22Rv1 (cell line): ENCODE data around the gene THADA.
A peak's percentile ranks its signal among the peaks of the same experiment; 100 is the strongest.
"Not testable (repeated sequence)": the region's sequence is repeated elsewhere in the genome, so short reads cannot be mapped to it uniquely, and the experiment has no call there.

ENCODE experiments used
- H3K27ac ChIP-seq: fragments of 450-650 bp; 2 replicates; pipeline ENCODE4 v1.5.1; 2017
- ZFX ChIP-seq: fragments of 450-650 bp; IDR thresholded peaks from 2 replicates; pipeline ENCODE4 v1.6.1; 2017; ENCODE audit warnings: antibody characterized with exemption, borderline replicate concordance
- TF ChIP-seq, protein P1 (sequence below): fragments of 450-650 bp; IDR thresholded peaks from 2 replicates; pipeline ENCODE4 v1.5.1; 2017; ENCODE audit warnings: mild to moderate bottlenecking

THADA gene

DNA sequence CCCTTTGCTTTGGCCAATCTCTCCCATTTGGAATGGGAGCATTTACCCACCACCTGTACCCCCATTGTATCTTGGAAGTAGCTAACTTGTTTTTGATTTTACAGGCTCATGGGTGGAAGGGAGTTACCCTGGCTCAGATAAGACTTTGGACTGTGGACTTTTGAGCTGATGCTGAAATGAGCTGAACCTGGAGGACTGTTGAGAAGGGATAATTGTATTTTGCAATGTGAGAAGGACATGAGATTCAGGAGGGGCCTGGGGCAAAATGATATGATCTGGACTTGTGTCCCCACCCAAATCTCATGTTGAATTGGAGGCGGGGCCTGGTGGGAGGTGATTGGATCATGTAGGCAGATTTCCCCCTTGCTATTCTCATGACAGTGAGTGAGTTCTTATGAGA, 310.9 kb downstream of the THADA start:
- no peak overlapping the region for H3K27ac ChIP-seq
- TF ChIP-seq, protein P1, sequence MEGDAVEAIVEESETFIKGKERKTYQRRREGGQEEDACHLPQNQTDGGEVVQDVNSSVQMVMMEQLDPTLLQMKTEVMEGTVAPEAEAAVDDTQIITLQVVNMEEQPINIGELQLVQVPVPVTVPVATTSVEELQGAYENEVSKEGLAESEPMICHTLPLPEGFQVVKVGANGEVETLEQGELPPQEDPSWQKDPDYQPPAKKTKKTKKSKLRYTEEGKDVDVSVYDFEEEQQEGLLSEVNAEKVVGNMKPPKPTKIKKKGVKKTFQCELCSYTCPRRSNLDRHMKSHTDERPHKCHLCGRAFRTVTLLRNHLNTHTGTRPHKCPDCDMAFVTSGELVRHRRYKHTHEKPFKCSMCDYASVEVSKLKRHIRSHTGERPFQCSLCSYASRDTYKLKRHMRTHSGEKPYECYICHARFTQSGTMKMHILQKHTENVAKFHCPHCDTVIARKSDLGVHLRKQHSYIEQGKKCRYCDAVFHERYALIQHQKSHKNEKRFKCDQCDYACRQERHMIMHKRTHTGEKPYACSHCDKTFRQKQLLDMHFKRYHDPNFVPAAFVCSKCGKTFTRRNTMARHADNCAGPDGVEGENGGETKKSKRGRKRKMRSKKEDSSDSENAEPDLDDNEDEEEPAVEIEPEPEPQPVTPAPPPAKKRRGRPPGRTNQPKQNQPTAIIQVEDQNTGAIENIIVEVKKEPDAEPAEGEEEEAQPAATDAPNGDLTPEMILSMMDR, result no peak
- TF ChIP-seq ZFX, result no peak

DNA sequence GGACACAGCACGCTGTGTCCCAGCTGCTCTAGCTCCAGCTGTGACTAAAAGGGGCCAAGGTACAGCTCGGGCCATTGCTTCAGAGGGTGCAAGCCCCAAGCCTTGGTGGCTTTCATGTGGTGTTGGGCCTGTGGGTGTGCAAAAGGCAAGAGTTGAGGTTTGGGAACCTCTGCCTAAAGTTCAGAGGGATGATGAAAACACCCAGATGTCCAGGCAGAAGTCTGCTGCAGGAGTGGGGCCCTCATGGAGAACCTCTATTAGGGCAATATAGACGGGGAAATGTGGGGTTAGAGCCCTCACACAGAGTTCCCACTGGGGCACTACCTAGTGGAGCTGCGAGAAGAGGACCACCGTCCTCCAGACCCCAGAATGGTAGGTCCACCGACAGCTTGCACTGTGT, 311.5 kb downstream of the THADA start:
- not testable (repeated sequence) for H3K27ac ChIP-seq

DNA sequence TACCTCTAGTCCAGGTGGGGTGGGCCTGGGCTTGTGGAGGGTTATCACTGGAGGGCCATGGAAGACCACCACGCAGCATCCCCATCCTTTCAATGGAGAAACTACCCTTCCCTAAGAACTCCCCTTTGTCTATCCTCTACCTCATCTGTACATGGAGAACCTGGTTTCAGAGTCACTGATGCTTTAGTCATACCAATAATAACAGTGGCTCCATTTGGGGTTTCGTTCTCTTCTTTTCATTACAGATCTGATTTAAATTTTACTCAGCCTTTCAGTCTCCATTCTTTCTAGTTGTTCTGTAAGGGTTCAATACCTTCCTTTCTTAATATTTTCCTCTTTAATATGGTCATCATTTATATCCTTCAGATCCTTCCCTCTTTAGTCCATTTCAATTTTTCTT, 314.8 kb downstream of the THADA start:
- TF ChIP-seq, protein P1, result no peak
- no peak for TF ChIP-seq ZFX
- H3K27ac ChIP-seq, result no peak overlapping the region

DNA sequence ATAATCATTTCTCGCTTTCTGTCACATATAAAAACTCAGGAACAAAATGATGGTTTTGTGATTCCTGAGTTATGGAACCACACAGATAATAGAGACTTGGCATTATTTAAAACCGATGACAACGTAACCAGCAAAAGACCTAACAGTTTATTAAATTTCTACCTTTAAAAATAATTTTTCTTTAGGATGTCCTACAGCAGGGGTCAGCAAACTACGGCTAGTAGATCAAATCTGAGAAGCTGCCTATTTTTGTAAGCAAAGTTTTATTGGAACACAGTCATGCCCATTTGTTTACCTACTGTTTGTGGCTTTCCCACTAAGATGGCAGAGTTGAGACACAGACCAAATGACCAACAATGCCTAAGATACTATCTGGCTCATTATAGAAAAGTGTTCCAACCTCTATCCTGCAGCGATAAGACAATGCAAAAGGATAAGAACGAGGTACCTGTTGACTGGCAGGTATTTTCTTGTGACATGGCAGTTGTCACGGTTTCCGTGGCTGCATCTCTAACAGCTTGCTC, 316.5 kb downstream of the THADA start:
- no peak overlapping the region for H3K27ac ChIP-seq
- TF ChIP-seq ZFX, result no peak
- TF ChIP-seq, protein P1, result 0 out of 2 replicates have a peak, but pooled peaks have one; percentile 16

DNA sequence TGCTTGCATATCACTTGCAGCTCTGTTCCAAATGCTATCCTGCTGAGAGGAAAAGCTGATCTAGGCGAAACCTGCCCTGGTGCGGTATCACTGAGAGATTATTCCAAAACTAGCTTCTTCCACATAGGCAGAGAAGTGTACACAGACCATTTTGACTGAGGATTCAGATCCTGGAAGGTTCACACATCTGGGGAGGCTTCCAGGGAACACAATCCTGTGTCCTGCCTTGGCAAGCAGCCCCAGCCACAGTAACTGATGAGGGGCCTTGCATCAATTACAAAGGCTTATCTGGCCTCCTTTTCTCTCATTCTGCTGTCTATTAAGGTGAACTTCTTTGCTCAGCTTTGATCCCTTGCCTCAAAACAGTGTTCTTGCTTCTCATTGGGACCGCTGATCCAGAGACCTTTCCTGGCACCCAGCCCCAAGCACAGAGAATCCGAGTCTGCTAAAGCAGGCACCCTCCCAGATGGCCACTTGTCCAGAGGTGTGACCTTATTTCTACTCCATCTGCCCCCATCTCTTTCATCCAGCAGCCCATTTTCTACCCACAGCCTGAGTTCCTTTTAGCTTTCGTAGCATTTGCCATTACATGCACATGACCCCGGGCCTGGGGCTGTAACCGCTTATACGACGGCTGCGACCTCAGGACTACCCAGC, 317.1 kb downstream of the THADA start:
- TF ChIP-seq ZFX, result no peak
- TF ChIP-seq, protein P1, result no peak
- H3K27ac ChIP-seq, result no peak overlapping the region

DNA sequence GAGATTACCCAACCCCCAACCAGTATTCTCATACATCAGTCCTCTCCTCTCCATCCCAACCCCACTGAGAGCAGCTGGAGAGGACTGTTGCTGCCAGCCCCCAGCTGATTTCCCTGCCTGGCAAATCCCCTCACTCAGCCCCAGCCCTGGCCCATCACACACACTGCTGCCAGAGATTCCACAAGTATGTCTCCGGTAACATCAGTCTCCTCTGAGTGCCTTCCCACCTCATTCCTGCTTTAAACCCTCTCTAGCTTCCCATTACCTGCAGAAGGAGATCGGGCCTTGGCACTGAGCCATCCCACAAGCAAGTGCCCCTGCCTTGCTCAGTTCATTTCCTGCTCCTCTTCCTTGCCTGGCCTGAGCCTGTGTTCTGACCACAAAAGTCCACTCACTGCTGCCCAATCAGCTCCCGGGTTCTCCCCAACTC, 318.9 kb downstream of the THADA start:
- TF ChIP-seq ZFX, result no peak
- TF ChIP-seq, protein P1, result no peak
- no peak overlapping the region for H3K27ac ChIP-seq

DNA sequence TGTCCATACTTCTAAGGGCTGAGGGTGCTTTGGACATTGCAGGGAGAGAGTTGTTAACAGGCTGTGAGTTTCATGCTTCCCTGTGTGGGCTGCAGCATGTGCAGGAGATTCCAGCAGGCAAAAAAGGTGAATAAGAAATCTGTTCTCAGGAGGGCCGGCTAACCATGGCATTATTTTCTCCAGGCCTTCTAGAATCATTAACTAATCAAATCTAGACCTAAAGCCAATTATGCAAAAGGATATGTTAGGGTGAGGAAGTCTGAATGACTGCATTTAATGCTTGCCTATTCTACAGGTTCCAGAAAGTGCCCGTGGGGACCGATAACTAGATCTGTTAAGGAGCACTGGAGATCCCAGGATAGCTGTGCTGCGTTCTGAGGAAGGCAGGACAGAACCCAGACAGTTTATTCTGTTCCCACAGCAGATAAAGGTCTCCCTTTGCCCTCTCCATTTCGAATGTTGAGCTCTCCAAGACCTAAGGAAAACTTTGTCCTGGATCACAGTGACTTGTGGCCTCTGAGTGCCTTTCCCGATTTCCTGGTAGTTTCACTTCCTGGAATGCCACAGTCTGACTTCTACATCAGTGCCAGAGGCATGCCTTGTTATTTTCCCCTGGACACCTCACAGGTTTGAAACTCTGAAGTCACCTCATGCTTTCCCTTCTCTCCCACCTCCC, 319.4 kb downstream of the THADA start:
- TF ChIP-seq, protein P1, result no peak
- no peak for TF ChIP-seq ZFX
- H3K27ac ChIP-seq, result no peak overlapping the region
